ENCODE data around the gene PLXNB3.

PLXNB3 gene

GRCh38 chrX:153801669-153802068, 37.6 kb downstream of the PLXNB3 start:
- no peak overlapping the region for H3K4me3 ChIP-seq (ENCODE audit: low read depth, low read length)
- no peak for TF ChIP-seq CTCF (IDR thresholded peaks at IDR 0.05; ENCODE audit: low read depth, low read length)

DNA sequence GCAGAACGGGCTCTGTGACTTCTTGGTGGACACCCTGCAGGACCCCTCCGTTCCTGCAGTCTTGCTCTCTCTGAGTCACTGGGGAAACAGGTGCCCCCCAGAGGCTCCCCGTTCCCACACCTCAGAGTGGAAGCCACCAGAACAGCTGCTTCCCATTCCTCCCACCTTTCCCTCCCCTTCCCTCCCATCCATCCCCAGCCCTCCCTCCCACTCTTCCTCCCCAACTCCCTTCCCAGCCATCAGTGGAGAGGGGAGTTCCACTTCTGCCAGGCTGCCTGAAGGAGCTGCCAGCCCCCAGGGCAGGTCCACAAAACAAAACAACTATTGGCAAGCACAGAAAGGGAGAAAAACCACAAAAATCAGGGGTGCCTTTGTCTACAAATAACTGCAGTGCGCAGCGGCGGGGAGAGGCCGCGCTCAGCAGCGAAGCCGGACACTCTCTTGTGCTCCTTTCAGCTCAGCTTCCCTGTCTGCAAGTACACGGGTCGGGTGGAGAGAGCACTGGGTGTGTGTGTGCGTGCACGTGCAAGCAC, 38.5 kb downstream of the PLXNB3 start:
- no peak overlapping the region for H3K4me3 ChIP-seq (ENCODE audit: low read depth, low read length)
- TF ChIP-seq CTCF (IDR thresholded peaks at IDR 0.05; ENCODE audit: low read depth, low read length): no peak

GRCh38 chrX:153803211-153804099, 39.4 kb downstream of the PLXNB3 start:
- no peak for TF ChIP-seq CTCF (IDR thresholded peaks at IDR 0.05; ENCODE audit: low read depth, low read length)
- no peak overlapping the region for H3K4me3 ChIP-seq (ENCODE audit: low read depth, low read length)

- no peak for TF ChIP-seq CTCF (IDR thresholded peaks at IDR 0.05; ENCODE audit: low read depth, low read length)
- no peak overlapping the region for H3K4me3 ChIP-seq (ENCODE audit: low read depth, low read length)
Measured at GRCh38 chrX:153804100-153804595, 40.1 kb downstream of the PLXNB3 start.

DNA sequence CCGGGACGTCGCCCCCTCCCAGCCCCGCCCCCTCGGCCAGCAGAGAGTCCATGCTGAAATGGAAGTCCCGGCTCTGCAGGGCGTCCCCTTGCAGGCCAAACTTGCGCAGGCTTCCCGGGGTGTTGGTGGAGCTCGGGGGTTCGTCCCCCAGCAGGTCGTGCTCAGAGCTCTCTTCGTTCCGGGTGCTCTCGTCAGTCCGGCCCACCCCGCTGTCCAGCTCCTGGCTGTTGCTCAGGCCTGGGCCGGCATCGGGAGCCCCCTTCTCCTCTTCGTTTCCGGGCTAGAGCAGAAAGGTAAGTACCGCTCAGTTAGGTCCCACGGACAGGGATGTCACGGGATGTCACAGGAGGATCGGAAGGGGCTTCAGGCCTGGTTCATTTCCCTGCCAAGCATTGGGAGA, 40.6 kb downstream of the PLXNB3 start:
- no peak overlapping the region for H3K4me3 ChIP-seq (ENCODE audit: low read depth, low read length)
- no peak for TF ChIP-seq CTCF (IDR thresholded peaks at IDR 0.05; ENCODE audit: low read depth, low read length)

DNA sequence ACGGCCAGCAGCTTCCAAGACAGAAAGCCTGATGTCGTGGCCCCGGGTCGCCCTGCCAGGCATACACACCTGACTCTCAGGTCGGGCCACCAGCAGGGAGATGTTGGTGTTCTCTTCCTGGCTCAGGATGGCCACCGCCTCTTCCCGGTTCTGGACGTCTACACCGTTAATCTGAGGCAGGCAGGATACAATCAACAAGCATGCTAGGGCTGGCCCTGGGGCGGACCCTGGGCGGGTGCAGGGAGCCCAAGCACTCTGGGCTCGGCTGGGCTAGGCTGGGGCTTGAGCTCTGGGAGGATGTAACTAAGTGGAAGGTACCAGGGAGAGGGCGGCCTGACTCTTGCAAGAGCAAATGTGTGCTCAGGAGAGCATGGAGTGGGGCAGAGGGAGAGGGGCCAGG, 41.4 kb downstream of the PLXNB3 start:
- no peak overlapping the region for H3K4me3 ChIP-seq (ENCODE audit: low read depth, low read length)
- TF ChIP-seq CTCF (IDR thresholded peaks at IDR 0.05; ENCODE audit: low read depth, low read length): no peak

GRCh38 chrX:153806999-153807575, 43.0 kb downstream of the PLXNB3 start:
- no peak for TF ChIP-seq CTCF (IDR thresholded peaks at IDR 0.05; ENCODE audit: low read depth, low read length)
- H3K4me3 ChIP-seq (ENCODE audit: low read depth, low read length): no peak overlapping the region
